NCI-H1694 (cell line): Measurements from ENCODE around the gene HECW1.

Experiments
- DNase-seq: peaks from one replicate; lab custom pipeline; 2025; lab: John Stamatoyannopoulos, UW

HECW1 gene

GRCh38 chr7:43377196-43377960 lies 264.9 kb downstream of the HECW1 start:
- DNase-seq: no peak

DNA sequence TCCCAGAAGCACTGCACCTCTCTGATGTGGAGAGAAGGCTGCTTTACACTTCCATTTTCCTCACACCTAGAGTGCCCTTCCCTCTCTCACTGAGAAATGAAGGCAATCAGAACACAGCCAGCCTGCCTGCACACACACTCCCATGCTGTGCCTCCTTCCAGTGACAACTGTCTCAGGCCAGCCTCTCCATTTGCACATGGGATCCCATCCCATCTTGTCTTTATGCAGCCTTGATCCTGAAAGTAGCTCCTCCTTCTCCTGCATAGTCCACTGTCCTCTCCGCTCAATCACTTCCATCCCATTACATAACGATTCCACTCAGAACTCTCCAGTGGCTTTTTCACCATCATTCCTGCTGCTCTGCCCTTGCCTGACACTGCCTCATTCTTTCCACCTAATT lies 266.8 kb downstream of the HECW1 start:
- no peak for DNase-seq

GRCh38 chr7:43384616-43385308 lies 272.3 kb downstream of the HECW1 start:
- no peak for DNase-seq

GRCh38 chr7:43385309-43385680 lies 272.8 kb downstream of the HECW1 start:
- no peak for DNase-seq

DNA sequence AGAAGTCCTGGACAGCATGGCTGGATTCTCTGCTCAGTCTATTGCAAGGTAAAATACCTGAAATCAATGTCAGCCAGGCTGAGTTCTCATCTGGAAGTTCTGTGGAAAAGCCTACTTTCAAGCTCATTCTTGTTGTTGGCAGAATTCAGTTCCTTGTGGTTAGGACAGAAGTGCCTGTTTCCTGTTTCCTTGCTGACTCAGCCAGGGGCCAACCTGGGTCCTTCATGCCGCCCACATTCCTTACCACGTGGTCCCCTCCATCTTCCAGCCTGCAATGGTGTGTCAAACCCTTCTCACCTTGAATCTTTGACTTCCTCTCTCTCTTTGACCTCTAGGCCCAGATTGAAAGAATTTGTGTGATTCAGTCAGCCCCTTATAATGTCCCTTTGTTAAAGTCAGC lies 273.4 kb downstream of the HECW1 start:
- DNase-seq: no peak

- DNase-seq: no peak
Observed at GRCh38 chr7:43387932-43388331, 275.5 kb downstream of the HECW1 start.

GRCh38 chr7:43390576-43390975 lies 278.1 kb downstream of the HECW1 start:
- DNase-seq: no peak

- no peak for DNase-seq
Observed at GRCh38 chr7:43391518-43391917, 279.1 kb downstream of the HECW1 start.

DNA sequence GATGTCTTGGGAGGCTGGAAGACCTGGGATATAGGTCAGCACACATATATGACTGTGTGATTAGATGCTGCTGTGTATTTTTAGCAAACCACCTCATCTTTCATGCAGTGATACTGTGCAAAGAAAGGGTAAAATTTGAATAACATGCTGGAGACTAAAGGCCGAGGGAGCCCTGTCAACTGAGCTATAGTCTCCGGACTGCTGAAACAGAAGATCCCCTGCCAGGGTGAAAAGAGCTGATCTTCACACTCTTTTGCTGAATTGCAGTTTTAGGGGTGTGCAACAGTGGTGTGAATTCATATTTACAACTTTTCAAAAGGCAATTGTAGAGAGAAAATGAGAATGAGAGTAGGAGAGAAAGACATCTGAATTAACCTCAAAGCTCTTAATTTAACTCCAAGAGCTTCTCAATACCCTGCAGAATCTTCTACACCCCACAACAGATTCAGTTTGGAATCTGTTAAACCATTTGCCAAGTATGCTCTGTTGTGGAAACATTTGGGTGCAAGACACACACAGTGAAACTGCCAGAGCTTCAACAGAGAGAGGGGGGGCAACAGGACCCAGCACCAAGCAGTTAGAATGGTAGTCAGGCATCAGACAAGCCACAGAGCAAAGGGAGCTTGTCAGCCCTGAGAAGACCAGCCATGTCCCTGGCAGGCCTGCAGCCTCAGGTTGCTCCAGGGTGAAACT lies 280.3 kb downstream of the HECW1 start:
- DNase-seq: no peak

DNA sequence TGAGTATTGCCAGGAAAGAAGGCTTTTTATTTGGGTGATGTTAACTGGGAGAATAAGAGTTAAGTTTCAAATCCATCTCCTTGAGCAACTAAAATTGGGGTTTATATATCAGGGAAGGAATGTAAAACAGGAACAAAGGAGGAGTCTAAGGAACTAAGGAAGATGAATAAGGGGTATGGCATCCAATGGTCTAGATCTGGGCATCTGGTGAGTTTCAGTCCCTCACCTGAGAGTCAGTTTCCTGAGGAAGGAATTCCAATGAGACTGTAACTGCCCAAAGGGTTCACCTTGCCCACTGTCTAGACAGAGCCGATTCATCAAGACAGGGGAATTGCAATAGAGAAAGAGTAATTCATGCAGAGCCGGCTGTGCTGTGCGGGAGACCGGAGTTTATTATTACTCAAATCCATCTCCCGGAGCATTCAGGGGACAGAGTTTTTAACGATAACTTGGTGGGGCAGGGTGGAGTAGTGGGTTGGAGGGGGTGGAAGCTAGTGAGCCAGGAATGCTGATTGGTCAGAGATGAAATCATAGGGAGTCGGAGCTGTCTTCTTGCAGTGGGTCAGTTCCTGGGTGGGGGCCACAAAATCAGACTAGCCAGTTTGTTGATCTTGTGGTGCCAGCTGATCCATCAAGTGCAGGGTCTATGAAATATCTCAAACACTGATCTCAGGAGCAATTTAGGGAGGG lies 282.1 kb downstream of the HECW1 start:
- DNase-seq: no peak

DNA sequence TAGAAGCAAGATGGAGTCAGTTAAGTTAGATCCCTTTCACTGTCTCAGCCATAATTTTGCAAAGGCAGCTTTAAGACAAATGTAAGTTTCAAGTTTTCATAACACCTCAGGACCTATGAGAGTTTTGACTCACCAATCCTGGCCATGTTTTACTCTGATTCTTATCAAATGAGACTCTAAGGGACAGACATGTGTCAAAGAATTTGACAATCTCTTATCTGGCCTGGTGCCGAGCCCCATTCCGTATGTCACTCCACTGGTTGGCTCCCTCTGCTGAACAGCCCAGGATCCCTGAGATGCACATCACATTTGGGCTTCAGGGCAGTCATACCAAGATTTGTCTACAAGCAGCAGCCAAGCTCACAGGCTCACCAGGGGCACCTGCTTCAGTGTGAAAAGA lies 282.9 kb downstream of the HECW1 start:
- no peak for DNase-seq

- DNase-seq: no peak
Observed at GRCh38 chr7:43396187-43396740, 283.8 kb downstream of the HECW1 start.

GRCh38 chr7:43398831-43399230 lies 286.4 kb downstream of the HECW1 start:
- DNase-seq: no peak

DNA sequence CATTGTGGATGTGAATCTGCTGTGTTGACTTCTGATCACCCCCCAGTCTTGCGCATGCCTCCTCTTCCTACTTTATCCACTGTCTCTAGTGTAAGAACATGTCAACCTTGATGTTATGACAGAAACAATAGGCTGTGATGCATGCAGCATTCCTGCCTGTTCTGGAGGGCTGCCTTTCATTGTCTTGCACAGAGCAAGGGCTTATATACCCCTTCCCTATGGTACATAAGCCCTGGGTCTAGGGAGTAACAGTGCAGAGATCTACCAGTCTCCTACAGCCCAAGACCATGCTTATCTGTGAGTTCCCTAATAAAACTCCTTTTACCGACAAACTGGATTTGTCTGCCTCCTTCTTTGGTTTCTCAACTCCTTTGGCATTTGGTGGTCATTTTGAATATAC lies 293.5 kb downstream of the HECW1 start:
- DNase-seq: no peak

- DNase-seq: no peak
Observed at GRCh38 chr7:43406961-43407360, 294.5 kb downstream of the HECW1 start.

DNA sequence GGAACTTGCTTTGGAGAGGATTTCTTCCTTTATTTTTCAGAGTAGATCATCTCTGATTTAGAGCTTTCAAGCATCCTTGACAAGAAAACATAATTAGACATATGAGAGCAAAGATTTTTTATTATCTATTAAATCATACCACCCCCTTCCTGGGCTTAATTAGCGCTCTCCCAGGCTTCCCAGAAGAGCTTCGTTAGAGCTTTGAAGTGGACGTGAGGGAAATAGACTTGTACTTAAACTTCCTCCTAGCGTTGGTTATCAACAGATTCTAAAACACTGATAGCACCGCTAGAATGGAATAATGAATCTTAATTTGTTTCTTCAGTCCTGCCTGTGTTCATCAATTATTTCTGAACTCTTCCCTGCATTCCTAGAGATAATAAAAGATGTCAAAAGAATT lies 296.5 kb downstream of the HECW1 start:
- DNase-seq: no peak

DNA sequence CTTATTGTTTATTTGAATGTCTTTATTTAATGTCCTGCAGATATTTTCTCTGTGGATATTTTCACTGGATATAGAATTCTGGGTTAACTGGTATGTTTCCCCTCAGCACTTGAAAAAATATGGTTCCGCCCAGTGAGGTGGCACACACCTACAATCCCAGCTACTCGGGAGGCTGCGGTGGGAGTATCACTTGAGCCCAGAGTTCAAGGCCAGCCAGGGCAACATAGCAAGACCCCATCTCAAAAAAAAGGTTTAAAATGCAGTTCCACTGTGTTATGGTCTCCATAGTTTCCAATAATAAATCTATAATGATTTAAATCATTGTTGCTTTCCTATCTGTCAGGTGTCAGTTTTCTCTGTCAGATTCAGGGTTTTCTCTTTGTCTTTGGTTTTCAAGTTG lies 305.0 kb downstream of the HECW1 start:
- DNase-seq: no peak

DNA sequence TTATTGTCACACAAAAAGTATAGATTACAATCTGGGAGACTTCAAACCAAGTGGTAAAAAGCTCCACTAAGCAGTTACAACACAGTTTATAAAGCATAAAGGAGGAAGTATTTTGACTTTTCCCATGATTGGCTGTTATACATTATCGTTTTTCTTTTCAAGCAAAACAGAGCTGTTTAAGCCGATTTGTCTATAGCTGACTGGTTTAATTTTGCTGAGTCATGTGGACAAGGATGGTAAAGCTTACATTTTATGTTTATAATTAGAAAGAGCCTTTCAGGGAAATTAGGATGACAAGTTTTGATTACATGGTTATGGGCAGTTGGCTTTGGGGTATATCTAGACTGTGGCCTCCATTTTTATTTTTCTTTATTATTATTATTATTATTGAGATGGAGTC lies 318.0 kb downstream of the HECW1 start:
- DNase-seq: no peak

- no peak for DNase-seq
Observed at GRCh38 chr7:43431020-43431595, 318.7 kb downstream of the HECW1 start.

- DNase-seq: no peak
Observed at GRCh38 chr7:43433639-43434038, 321.2 kb downstream of the HECW1 start.

DNA sequence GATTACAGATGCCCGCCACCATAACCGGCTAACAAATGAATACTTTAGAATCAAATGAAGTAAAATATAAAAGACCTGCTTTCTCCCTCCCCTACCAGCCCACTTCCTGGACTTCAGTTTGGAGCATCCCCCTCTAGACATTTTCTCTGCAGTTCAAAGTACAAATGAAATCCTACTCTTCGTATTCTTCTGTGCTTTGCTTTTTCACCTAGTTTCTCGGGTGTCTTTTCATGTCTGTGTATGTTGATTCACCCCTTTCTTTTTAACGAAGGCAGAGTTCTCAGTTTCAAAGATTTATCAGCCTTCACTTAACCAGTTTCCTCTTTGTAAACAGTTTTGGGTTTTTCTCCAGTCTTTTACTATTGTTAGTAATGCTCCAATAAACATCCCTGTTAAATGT lies 324.6 kb downstream of the HECW1 start:
- DNase-seq: no peak

- no peak for DNase-seq
Observed at GRCh38 chr7:43438897-43439479, 326.5 kb downstream of the HECW1 start.
